LNCaP clone FGC (cell line): ENCODE data around the gene AIF1L.

Source experiments
- DNase-seq: peaks from one replicate; pipeline ENCODE4 v3.0.0-alpha.2; 2011; ENCODE audit warnings: low read depth
- H3K4me3 ChIP-seq: 2 replicates; pipeline ENCODE4 v1.5.1; 2011; ENCODE audit warnings: mild to moderate bottlenecking, low read depth, low read length, control low read depth
- CTCF ChIP-seq: IDR thresholded peaks from 2 replicates; pipeline ENCODE4 v1.5.1; 2012; ENCODE audit warnings: mild to moderate bottlenecking; ENCODE audit not compliant: control insufficient read depth, insufficient read depth; ENCODE audit errors: extremely low read depth

Gene AIF1L

DNA sequence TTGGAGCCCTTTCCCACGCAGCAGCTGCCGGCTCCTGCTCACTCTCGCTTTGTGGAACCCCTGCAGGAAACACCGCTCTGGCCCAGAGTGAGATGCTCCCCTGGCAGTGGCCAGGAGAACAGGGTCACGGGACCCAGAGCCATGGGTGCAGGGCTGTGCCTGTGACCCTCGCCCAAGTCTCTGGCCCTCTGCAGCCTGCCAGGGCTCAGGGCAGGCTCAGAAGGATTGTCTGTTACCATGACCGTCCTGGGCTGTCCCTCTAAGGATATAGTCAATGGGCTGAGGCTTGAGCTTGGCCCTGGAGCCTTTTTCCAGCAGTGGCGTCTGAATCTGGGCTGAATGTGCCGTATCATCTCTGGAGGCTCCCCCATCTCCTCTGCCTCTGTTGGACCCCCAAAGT is 28.7 kb upstream of the AIF1L start:
- no peak for TF ChIP-seq CTCF
- H3K4me3 ChIP-seq = no peak overlapping the region
- DNase-seq = no peak

- H3K4me3 ChIP-seq = no peak overlapping the region
- no peak for DNase-seq
Measured at GRCh38 chr9:131068076-131068816, 28.1 kb upstream of the AIF1L start.

GRCh38 chr9:131069699-131070098 is 26.6 kb upstream of the AIF1L start:
- no peak overlapping the region for H3K4me3 ChIP-seq
- no peak for DNase-seq
- TF ChIP-seq CTCF = no peak

More at GRCh38 chr9:131068076-131068816, 28.1 kb upstream of the AIF1L start:
- TF ChIP-seq CTCF = no peak

DNA sequence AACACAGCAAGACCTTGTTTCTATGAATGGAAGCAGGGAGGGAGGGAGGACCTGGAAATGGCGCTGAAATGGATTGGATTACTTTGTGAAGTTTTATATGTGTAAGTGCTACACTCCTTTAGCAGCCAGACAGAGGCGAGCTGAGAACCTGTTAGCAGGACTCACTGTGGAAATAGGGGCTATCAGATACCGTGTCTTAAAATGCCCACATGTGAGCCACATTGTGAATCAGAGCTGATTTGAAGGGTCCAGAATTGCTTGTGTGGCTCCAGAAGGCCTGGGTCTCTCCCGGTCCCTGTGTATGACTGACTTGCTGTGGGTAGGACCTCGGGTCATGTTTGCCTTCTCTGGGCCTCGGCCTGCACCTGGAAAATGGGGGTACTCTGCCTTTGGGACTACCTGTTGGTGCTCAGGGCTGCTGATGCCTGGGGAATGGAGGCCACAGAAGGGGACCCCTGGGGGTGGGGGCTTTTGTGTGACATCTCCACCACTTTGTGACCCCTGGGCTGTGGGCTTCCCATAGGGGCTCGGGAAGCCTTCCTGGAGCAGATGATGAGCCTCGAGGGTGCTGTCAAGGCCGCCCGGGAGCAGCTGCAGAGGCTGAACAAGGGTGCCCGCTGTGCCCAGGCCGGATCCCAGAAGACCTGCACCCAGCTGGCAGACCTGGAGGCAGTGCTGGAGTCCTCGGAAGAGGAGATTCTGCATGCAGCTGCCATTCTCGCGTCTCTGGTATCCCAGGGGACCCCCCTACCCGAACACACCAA is 24.0 kb upstream of the AIF1L start:
- TF ChIP-seq CTCF = no peak
- no peak for DNase-seq
- no peak overlapping the region for H3K4me3 ChIP-seq

DNA sequence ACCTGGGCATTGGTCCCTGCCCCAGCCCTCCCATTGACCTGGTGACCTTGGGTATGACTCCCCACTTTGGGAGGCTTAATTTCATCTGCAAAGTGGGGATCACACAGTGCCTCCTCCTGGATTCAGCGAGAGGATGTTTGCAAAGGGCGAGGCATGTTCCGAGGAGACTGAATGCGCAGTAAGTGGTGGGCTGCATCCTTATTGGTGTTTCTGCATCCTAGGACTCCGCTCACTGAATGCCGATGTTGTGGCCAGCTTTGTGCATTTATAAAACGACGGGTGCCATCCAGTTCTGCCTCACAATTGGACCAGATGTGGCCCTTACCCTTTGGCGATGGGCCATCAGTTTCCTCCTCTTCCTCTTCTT is 23.5 kb upstream of the AIF1L start:
- no peak for TF ChIP-seq CTCF
- H3K4me3 ChIP-seq = no peak overlapping the region
- DNase-seq = no peak

- no peak overlapping the region for H3K4me3 ChIP-seq
- TF ChIP-seq CTCF = no peak
- DNase-seq = no peak
Measured at GRCh38 chr9:131076347-131077195, 19.8 kb upstream of the AIF1L start.
